C4-2B (cell line): ENCODE data around the gene SERPINA5.

Source experiments
- CTCF ChIP-seq: fragments of 450-650 bp; conservative IDR thresholded peaks from 2 replicates; pipeline ENCODE4 v1.5.1; 2017; ENCODE audit warnings: mild to moderate bottlenecking
- ZFX ChIP-seq: fragments of 450-650 bp; IDR thresholded peaks from 2 replicates; pipeline ENCODE4 v1.6.1; 2017

- TF ChIP-seq CTCF (no peak), ZFX (no peak)
These were observed 36.5 kb upstream of the SERPINA5 start for GRCh38 chr14:94544726-94545125.
